Stimulated activated CD4-positive, alpha-beta T cell treated with anti-CD3 and anti-CD28 coated beads, Interleukin-1b, Interleukin-23, amount 100 ng/mL, for 24 hours (primary cell): ENCODE data around the gene PRKG1.
"Not testable (repeated sequence)": the region's sequence is repeated elsewhere in the genome, so short reads cannot be mapped to it uniquely, and the experiment has no call there.

Experiments
- DNase-seq, 4 experiments: peaks; one replicate each; pipeline ENCODE4 v3.0.0-alpha.2; 2020; ENCODE audit warnings: low read depth in 4 of 4, low spot score in 1 of 4

Gene PRKG1

DNA sequence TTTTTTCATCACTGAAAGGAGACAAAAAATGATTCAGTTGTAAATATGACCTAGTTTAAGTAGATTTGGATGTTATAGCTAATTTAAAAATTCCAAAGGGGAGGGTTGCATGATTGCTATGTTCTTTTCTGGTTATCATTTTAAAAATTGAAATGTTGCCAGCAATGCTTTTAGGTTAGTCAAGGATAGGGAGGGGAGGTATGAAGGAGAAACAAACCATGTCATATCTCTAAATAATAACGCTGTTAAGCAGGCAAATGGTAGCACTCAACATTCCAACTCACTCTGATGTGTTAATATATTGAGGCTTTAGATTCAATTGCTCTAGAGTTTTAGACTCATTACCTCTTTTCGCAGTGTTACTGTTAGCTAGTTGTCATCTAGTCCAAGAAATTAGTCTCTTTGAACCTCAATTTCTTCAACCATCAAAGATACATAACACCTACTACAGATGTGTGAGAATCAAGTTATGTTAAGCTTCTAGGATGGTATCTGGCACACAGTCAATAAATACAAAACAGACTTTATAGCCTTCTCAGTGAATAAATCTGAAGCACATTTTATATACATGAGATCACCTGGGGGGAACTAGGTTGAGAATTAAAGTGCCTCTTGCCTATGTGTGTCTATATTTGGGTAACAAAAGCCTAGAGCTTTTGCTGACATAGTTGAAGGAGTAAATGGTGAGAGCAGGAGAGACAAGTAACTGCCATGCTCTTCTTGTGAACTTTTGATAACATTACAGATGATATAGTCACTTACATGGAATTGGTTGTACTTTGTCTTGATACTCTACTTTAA is 500.2 kb downstream of the PRKG1 start:
- no peak for DNase-seq

DNA sequence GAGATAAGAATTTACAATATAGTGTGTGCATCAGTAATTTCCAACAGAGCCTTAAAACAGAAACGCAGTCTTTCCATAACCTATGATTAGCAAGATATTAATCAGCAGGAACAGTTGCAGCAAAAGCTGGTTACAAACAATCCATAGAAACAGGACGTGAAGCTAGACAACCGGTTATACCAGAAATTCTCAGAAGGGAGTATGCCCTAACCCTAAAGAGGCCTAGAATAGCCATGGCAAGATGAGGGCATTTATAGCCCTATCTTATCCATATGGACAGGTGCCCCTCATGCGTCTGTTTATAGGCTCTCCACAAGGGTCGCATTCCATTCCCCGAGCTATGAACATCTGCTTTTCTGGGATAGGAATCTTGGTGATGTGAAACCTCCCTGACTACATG is 506.9 kb downstream of the PRKG1 start:
- not testable (repeated sequence) for DNase-seq

DNA sequence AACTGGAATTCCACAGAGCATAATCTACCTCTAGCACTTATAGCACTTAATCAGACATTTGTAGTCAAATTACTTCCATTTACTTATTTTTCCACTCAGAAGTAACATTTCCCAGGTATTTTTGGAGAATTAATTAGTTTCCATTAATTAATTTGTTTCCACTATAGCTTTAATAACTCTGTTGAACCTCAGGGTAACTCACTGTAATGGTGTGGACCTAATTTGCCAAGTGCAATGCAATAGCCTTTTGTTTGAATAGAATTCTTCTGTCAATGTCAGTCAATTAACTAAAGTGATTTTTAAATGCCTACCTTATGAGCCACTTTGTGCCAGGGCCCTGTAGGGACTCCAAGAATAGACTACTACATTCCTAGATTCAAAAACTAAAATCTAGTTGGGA is 509.7 kb downstream of the PRKG1 start:
- no peak for DNase-seq

DNA sequence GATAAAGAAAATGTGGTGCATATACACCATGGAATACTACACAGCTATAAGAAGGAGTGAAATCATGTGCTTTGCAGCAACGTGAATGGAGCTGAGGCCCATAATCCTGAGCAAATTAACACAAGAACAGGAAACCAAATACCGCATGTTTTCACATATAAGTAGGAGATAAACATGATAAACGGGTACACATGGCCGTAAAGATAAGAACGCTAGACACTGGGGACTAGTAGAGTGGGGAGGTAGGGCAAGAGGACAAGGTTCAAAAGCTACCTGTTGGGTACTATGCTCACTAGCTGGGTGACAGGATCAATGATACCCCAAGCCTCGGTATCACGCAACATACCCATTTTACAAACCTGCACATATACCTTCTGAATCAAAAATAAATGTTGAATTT is 511.5 kb downstream of the PRKG1 start:
- DNase-seq = no peak

DNA sequence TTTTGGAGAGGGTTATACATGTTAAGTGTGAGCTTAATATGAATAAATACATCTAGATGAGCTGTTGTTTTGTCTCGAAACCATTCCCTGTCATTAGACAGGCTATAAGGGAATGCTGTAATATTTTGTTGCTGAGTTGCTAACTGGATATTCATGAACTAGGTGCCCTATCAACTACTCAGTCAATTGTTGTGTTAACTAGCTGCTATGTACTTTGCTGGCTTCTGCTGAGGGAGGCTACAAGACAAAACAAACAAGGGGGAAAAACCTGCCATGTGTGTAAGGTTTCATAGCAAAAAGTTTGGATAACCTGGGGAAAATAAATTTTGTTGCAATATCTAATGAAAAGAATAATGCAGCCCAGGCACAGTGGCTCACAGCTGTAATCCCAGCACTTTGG is 514.7 kb downstream of the PRKG1 start:
- no peak for DNase-seq

DNA sequence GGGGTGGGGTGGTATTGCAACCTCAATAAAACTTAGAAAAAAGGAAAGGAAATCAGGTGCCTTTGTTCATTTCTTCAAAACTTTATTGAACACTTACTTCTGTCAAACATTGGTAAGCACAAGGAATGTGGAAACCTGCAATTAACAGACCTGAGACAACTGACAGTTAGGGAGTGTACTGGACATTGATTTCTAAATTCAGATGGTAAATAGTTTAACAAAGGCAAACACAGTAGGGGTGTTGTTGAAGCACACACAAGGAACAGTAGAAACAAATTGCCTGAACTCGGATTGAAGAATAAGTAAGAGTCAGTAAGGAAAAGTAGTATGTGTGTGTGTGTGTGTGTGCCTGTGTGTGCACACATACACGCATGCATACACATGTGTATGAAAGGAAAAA is 516.5 kb downstream of the PRKG1 start:
- DNase-seq = no peak

DNA sequence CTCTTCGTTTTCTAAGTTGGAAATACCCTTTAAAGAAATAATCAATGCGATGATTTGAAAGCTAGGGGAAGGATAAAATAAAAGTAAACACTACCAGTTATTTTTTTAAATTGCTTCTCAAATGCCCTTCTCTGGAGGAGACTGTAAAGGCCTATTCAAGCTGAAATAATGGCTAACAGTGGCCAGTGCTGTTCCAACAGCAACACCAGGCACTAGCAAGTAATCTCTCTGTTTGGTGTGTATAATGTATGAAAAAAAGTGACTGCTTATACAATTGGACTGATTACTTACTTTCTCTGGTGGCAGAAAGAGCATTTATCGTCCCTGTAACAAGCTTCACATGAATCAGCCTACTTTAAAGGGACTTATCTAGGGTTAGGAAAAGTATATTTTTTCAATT is 522.4 kb downstream of the PRKG1 start:
- DNase-seq = no peak

DNA sequence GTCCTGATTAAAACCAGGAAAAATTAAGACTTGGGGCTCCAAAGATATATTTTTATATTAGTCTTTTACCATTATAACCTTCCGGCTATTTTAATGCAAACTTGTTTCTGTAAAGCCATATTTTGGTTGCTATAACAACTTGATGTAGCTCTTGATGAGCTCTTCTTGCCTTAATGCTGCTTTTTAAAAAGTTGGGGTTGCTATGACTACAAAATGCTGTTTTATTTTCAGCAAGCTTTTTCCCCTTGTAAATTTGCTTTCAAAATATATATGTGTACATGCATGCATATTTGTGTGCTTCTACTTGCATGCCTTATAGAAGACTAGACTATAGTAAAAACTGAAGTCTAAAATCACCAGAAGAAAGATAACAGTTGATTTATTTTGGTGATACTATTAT is 525.4 kb downstream of the PRKG1 start:
- no peak for DNase-seq

DNA sequence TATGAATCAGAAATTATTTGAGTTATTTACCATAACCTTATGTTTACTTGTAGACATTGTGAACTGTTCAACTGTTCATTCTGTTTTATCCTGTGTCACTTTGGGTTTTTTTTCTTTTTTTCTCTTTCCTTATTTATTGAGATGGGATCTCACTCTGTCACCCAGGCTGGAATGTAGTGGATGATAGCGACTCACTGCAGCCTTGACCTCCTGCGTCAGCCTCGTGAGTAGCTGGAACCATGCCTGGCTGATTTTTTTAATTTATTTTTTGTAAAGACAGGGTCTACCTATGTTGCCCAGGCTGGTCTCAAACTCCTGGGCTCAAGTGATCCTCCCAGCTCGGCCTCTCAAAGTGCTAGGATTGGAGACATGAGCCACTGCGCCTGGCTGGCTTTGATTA is 528.0 kb downstream of the PRKG1 start:
- no peak for DNase-seq

DNA sequence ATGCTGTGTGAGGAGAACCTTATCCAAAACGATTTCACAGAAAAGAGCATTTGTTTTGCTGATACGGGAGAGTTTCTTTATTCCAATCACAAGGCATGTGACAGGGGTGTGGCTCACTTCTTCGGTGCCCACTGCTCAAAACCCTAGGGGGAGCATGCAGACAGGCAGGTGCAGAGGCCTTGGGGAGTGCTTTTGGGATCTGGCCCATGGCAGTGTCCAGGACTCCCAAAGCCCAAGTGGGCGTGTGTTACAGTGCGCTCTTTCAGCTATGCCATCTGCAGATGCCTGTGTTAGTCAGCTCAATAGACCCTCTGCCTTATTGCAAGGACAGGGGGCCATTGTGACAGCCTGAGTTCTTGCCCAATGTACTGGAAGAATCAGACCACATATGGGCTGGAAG is 530.3 kb downstream of the PRKG1 start:
- DNase-seq = no peak

DNA sequence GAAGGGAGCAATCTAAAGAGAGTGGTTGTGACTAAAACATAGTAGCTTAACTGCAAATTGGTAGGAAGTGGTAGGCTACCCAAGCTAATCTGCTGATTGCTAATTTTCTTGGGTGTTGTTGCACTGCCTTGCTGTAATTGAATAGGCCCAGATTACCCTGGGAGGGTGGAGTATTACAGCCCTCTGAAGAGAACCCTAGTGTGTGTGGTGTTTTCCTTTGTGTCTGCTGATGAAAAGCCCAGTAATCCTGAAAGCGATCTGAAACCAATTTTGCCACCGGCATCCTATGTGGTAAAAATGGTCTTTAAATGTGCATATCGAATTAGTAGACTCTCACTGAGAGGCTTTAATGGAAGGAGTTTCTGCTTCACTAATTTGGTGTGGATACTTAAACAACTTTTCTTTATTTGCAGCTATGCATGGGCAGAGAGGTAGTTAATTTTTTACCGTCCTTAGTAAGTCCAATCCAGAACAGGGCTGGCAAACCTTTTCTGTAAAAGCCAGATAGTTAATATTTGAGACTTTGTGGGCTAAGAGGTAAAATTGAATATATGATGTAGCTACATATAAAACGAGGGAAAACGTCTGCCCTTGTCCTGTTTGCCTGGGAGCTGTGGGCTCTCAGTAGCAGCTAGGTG is 532.7 kb downstream of the PRKG1 start:
- DNase-seq = no peak

DNA sequence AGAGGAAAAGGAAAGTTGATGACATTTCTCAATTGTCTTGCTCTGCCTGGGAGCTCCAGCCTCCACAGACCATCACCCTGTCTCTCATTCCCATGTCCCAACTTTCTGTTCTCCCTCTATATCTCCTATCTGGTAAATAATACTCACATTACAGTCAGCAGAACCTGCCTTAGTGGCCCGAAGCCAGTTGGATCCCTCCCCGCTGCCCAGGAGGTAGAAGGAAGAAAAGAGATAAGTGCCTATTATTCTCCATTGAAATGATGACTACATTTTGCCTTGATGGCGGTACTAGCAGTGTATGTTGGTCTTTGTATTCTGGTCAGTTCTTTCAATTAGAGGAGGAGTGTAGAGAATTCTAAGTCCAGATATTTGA is 533.2 kb downstream of the PRKG1 start:
- no peak for DNase-seq

DNA sequence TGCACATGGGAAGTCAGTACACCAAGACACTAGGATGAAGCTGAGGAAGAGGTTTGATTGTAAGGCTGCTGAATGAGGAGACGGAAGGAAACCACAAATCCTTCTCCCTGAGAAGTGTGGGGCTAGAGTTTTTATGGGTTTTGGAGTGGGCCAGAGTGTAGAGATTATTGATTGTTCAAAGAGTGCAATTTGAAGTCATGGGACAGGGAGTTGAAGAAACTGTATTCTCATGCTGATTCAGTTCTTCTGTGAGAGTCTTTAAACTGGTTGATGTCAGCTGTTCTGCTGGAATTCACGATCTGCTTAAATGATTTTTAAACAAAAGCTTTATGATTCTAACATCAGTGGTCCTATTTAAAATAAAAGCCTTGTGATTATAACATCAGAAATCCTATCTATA is 533.9 kb downstream of the PRKG1 start:
- no peak for DNase-seq

DNA sequence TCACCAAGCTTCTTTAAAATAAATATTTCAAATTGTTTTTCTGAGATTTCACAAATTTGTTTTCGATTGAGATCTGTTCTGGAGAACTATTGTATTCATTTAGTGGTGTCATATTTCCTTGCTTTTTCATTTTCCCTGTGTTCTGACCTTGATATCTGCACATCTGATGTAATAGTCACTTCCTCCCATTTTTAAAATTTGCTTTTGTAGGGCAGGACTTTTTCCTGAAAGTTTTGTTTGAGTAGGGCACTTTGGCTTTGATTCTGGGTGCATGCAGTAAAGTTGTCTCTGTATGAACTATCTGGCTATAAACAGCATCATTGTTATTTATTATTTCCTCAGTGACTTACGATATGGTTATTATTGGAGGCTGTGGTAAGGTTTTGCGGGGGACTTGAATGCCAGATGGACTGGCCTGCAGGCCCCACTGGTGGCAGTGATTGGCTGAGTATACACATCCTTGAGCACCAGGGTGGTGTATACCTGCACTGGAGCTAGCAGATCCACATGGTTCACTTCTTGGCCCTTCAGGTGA is 541.5 kb downstream of the PRKG1 start:
- no peak for DNase-seq

DNA sequence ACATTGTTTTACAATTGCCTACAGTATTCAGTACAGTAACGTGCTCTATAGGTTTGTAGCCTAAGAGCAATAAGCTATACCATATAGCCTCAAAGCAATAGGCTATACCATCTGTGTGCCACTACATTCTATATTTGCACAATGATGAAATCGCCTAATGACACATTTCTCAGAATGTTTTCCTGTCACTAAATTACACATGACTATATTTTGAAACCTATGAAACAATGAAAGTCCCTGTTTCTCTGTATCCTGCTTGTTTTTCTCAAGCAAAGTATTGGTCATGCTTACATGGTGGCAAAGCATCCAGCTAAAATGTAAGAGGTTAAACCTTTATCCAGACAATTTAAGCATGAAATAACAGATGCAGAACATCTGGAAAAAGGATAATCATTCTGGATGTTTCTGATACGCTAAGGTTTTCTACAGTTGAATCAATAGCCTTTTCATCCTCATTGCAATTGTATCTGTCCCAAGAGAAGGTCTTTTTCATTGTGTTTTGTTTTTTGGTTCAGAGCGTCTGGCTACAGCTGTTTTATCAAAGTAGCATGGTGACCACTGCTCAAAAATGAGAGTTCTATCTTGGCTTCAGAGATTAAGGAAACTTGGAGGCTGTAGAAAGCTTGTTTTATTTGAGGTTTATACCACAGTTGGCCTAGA is 543.4 kb downstream of the PRKG1 start:
- DNase-seq = no peak

DNA sequence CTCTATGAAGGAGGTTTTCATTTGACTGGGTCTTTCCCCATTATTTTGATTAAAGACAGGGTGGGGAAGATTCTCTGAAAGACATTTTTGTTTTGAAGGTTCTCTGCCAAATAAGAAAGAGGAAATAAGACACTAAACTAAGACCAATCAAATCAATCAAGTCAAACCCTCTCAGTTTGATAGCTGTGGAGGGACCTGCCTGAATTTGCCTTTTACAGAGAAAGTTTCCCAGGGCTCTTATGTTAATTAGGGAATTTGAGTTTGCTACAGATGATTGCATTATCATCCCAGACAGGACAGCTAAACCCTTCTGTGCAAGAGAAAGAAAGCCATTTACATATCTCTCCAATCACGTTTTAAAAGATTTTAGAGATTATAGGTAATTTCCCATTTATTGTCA is 545.1 kb downstream of the PRKG1 start:
- DNase-seq = no peak

DNA sequence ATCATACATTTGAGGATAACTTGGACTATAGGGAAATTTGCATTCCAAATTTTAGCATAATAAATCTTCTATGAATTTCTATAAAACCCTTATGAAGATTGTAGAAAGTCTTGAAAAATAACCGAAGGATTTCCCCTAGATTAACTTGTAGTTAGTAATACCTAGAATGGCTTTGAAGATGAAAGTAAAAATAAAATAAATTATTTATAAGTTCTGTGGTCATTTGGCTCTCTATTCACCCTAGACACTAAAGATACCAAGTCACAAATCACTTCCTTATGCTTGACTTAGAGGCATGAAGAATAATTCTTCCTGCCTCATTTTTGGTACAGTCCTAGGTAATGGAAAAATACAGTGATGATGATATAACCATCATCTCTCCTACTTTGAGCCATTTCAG is 545.8 kb downstream of the PRKG1 start:
- no peak for DNase-seq

DNA sequence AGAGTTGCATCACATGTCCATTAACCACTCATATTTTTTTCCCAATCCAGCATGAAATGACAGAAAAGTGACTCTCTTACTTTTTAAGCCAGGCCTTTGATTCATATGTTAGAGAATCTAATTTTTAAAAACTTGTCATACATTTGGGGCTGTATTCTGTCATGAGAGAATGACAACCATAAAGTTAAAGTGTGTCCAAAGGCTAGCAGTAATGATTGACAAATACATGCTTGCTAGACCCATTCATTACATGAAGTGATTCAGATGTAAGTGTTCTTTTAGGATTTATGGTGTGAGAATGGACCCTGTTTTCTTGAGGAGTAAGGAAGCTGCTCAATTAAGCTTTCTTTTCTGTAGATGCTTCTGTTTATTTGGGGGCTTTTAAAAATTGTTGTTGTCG is 549.7 kb downstream of the PRKG1 start:
- DNase-seq = no peak

DNA sequence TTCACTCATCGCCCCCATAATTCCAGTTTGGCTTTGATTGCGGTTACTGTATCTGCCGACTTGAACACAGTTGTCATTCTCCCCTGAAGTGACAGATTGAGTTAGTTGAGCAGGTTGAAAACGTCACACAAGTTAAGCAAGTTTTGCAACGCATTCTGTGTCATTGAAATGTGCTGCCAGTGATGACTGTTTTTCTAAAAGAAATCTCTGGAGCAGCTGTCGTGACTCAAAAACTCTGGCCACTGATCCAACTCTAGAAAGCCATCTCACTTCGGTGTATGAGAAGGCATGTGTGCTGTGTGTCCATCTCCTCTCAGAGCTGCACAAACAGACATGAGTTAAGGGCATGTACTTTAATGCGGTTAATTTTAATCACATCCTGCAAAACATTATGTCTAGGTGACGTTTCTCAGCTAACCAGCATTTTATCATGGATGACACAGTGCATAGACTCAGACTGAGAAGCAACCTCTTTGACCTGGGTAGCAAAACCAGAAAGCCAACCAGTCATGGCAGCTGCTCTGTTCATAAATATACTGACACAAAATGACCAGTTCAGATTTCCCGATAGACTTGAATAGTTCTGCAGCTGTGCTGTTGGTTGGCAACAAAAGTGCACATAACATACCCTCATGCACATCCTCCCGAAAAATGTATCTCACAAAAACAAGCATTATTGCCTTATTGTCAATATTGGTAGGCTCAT is 555.8 kb downstream of the PRKG1 start:
- DNase-seq = no peak

DNA sequence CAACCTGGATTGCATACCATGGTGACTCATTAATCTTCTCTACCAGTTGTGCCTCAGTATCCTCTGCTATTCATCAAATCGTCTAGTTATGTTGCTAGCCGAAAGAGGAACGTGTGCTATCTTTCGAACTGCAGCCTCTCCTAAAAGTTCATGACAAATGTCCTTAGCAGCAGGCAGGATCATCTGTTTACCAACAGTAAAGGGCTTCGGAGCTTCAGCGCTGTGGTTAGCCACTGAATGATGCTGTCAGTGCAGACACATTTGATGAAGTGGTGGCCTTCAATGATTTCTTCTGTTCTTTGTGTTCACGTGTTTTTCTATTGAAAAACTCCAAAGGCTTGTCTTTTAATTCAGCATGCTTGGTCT is 556.3 kb downstream of the PRKG1 start:
- no peak for DNase-seq

DNA sequence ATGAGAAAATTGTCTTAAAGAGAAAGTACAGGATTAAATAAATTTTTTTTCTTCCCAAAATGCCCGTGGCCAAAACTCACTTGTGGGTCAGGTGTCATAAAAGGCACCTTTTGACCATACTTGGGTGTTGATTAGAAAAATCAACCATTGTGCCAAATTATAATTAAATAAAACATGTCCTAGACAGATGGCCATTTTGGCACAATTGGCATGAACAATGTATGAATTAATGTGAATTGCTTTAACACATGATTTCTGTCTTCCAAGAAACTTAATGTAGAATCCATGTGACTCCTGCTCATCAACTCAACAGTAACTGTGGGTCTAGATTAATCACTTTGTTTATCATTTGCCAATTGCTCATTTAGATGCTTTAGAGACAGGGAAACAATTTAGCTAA is 561.1 kb downstream of the PRKG1 start:
- no peak for DNase-seq

DNA sequence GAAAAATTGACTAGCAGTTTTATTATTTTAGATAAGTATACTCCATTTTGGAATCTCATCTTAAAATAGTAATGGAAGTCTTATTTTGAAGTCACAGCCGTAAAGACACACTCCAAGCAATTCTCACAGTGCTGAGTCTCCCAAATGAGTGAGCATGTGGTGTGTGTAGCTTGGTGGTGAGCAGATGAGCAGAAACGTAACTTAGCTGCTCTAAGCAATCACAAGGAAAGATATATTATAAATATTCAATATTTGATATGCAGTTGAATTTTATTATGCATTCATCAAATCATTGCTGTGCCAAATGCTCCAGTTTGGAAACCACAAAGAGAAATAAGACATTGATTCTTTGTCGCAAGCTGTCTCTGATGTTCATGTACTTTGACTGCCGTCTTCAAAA is 563.9 kb downstream of the PRKG1 start:
- DNase-seq = no peak
